B cell (primary cell): ENCODE measurements around the gene SUPT5H. TPM values are rescaled to one million over a fixed set of nuclear protein-coding genes. Genes with fewer than 3 reads are reported as not detected.

Experiments
- ATAC-seq: fragments of 200-7000 bp; cut with Tn5 transposase; one replicate; pipeline ENCODE4 v1.10.0; 2021; ENCODE audit warnings: low read depth, mild to moderate bottlenecking, moderate number of reproducible peaks, moderate library complexity
- CTCF ChIA-PET: fragments of 350-600 bp; sonication (Branson Sonifier 250); formaldehyde crosslinking; loops from one replicate; lab custom pipeline; 2021; ENCODE audit warnings: antibody characterized with exemption, inconsistent platforms; lab: Charles Lee
- POLR2A ChIA-PET: fragments of 350-600 bp; sonication (Branson Sonifier 250); formaldehyde crosslinking; loops from one replicate; lab custom pipeline; 2021; ENCODE audit warnings: antibody characterized with exemption; lab: Charles Lee
- DNase-seq: peaks from one replicate; pipeline ENCODE4 v3.0.0; 2013
- H2AFZ ChIP-seq: 2 replicates; pipeline ENCODE4 v1.6.1; 2012; ENCODE audit warnings: mild to moderate bottlenecking, low read depth, low read length; ENCODE audit not compliant: insufficient read depth, poor library complexity, severe bottlenecking
- H3K27ac ChIP-seq, 2 donors: 1 replicate in 1 of 2; 2 replicates in 1 of 2; pipeline ENCODE4 v1.5.1; 2012 to 2013; ENCODE audit warnings: low read length in 2 of 2, mild to moderate bottlenecking in 2 of 2, moderate library complexity in 1 of 2
- H3K27me3 ChIP-seq, 4 experiments: fragments of 200-600 bp in 1 of 4; sonication (generic) in 1 of 4; replicated peaks in 1 of 4; 1 replicate in 2 of 4; 2 replicates in 2 of 4; pipeline versions ENCODE4 v1.6.1 to v1.7.0; 2013 to 2016; ENCODE audit warnings: low read length in 3 of 4, mild to moderate bottlenecking in 2 of 4, mixed read lengths in 1 of 4, moderate library complexity in 1 of 4; ENCODE audit not compliant: insufficient read depth in 4 of 4, control insufficient read depth in 3 of 4; ENCODE audit errors: control extremely low read depth in 1 of 4
- H3K36me3 ChIP-seq, 2 experiments: replicated peaks in 1 of 2; 1 replicate in 1 of 2; 2 replicates in 1 of 2; pipeline versions ENCODE4 v1.6.1 to v1.7.1; 2013; ENCODE audit warnings: low read length in 1 of 2; ENCODE audit not compliant: insufficient read depth in 2 of 2, control insufficient read depth in 1 of 2; ENCODE audit errors: control extremely low read depth in 1 of 2, extremely low read depth in 1 of 2
- H3K4me1 ChIP-seq, 2 donors: fragments of 200-600 bp in 1 of 2; sonication (generic) in 1 of 2; 1 replicate in 1 of 2; 2 replicates in 1 of 2; pipeline versions ENCODE4 v1.5.1 to v1.6.1; 2013 to 2017; ENCODE audit warnings: low read length in 2 of 2; ENCODE audit not compliant: control insufficient read depth in 2 of 2, insufficient read depth in 2 of 2
- H3K4me2 ChIP-seq: replicated peaks from 2 replicates; pipeline ENCODE3; 2012; ENCODE audit warnings: mild to moderate bottlenecking, low read depth, low read length; ENCODE audit not compliant: poor library complexity, severe bottlenecking
- H3K4me3 ChIP-seq, 5 experiments: fragments of 200-600 bp in 1 of 5; sonication (generic) in 1 of 5; 1 replicate in 3 of 5; 2 replicates in 2 of 5; pipeline versions ENCODE4 v1.5.1 to v1.7.0; 2011 to 2016; ENCODE audit warnings: low read length in 4 of 5, mild to moderate bottlenecking in 4 of 5, low read depth in 2 of 5, control low read depth in 1 of 5, moderate library complexity in 1 of 5; ENCODE audit not compliant: insufficient read depth in 1 of 5; ENCODE audit errors: control extremely low read depth in 1 of 5, extremely low read depth in 1 of 5
- H3K79me2 ChIP-seq: fragments of 200-600 bp; sonication (generic); one replicate; pipeline ENCODE4 v1.6.0; 2016; ENCODE audit warnings: low read length; ENCODE audit not compliant: control insufficient read depth, insufficient read depth
- H3K9ac ChIP-seq: fragments of 200-600 bp; sonication (generic); 2 replicates; pipeline ENCODE4 v1.6.1; 2017; ENCODE audit warnings: mild to moderate bottlenecking, low read length, moderate library complexity
- H3K9me3 ChIP-seq, 3 donors: one replicate each; pipeline versions ENCODE4 v1.6.1 to v1.7.1; 2013; ENCODE audit warnings: low read length in 2 of 3; ENCODE audit not compliant: control insufficient read depth in 2 of 3, insufficient read depth in 1 of 3; ENCODE audit errors: control extremely low read depth in 1 of 3
- H4K20me1 ChIP-seq: 2 replicates; pipeline ENCODE4 v1.6.0; 2012; ENCODE audit warnings: mild to moderate bottlenecking, low read length; ENCODE audit not compliant: insufficient read depth, control insufficient read depth, poor library complexity, severe bottlenecking
- H3K27ac Mint-ChIP-seq: one replicate; pipeline ENCODE4 v1.8.0; 2021; ENCODE audit warnings: mixed read lengths
- H3K27me3 Mint-ChIP-seq: one replicate; pipeline ENCODE4 v1.8.0; 2021; ENCODE audit warnings: mixed read lengths
- H3K4me1 Mint-ChIP-seq: one replicate; pipeline ENCODE4 v1.8.0; 2021; ENCODE audit warnings: mixed read lengths
- H3K4me3 Mint-ChIP-seq: one replicate; pipeline ENCODE4 v1.8.0; 2021; ENCODE audit warnings: mixed read lengths
- H3K9me3 Mint-ChIP-seq: one replicate; pipeline ENCODE4 v1.8.0; 2022; ENCODE audit warnings: mixed read lengths; ENCODE audit not compliant: insufficient read depth
- EZH2 ChIP-seq: IDR thresholded peaks from 2 replicates; pipeline ENCODE4 v1.6.1; 2012; ENCODE audit warnings: borderline replicate concordance, low read depth, mild to moderate bottlenecking, moderate library complexity, low read length; ENCODE audit not compliant: insufficient read depth, poor library complexity, severe bottlenecking
- WGBS: methylation state at CpG from one replicate; pipeline ENCODE4 v1.1.5; 2013; ENCODE audit warnings: missing lambda C conversion rate; ENCODE audit not compliant: insufficient coverage; 5-methylcytosine and 5-hydroxymethylcytosine counted together
- intact Hi-C: fragments of 100-400 bp; cut with micrococcal nuclease; formaldehyde crosslinking; loops from one replicate; pipeline ENCODE4 v1.10.0; 2022
- polyA plus RNA-seq: library from polyadenylated mRNA; depleted of rRNA; stranded (reverse); fragments of >200 nt; gene quantifications from 2 replicates; pipeline ENCODE4 v1.2.3, GENCODE V29; 2012
- total RNA-seq, 2 donors: library from RNA; stranded (reverse); fragments of 120-200 nt in 1 of 2; gene quantifications; 1 replicate in 1 of 2; 2 replicates in 1 of 2; pipeline versions ENCODE4 v1.2.3 to v1.2.4, GENCODE V29; 2013 to 2022
- TF ChIP-seq, protein P1 (sequence below): fragments of 200-600 bp; IDR thresholded peaks from one replicate; pipeline ENCODE4 v1.8.0; 2022; ENCODE audit warnings: antibody characterized with exemption, mild to moderate bottlenecking

SUPT5H gene
- total and polyA plus RNA-seq, 2 donors (not counting 1 experiment from before 2014, with no cell fraction given) = 119 to 203 TPM

DNA sequence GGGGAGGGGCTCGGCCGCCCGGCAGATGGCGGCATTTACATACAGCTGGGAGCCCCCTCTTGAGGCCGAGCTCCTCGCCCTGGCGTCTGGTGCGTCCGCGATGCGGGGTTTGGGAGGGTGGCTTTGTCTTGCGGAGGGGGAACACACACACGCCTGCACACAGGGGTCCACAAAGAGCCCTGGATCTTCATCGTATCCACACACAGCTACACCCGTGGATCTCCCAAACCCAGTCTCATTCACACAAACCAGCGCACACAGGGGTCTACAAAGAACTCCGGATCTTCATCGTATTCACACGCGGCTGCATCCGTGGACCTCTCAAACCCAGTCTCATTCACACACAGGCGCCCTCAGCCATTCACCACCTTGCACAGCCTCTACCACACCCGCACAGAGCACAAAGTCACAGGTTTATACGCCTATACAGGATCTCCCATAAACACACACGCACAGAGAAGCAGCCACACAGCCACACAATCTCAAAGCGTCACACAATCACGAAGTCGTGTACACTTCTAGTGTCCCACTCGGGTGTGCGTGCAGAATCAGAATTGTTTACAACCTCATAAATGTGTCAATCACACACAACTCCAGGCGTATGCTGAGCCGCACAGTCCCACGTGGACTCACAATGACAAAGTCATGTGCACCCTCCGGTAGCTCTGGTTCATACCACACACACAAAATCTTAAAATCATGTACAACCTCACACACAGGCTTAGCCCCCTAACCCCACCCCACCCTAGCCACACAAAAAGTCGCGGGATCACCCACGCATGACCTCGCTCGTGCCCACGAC lies 52.8 kb downstream of the SUPT5H start:
- no peak overlapping the region for H3K27ac ChIP-seq
- peaks cover 26% of the 10 kb centered on the region for H3K27me3 Mint-ChIP-seq
- POLR2A ChIA-PET = interaction anchor here (0.7 to 1.2 kb wide), 2 partner anchors 335 to 659 kb away, joined by 5 to 7 read pairs; no protein-coding TSS in a partner anchor

More for the DNA sequence above, 52.8 kb downstream of the SUPT5H start:
- ATAC-seq (peak; percentile 37), DNase-seq (peak; percentile 65)
- CTCF ChIA-PET = interaction anchor here (0.5 to 1.7 kb wide), 13 partner anchors 9 to 376 kb away, joined by 3 to 8 read pairs (median 3); partner anchors contain the start of genes EID2 and EID2B
- peak overlapping the region; percentile 33 for H3K27ac Mint-ChIP-seq
- H3K4me3 Mint-ChIP-seq = peak overlapping the region; percentile 85
- peaks cover 22% of the 10 kb centered on the region for H3K4me1 Mint-ChIP-seq
- intact Hi-C loops = loop anchor here (2.0 kb wide), 2 partner anchors 17 to 35 kb away; partner anchors contain the start of genes EID2B and TIMM50
- peak overlapping the region; percentile 72 for H2AFZ ChIP-seq
- no peaks in the 10 kb centered on the region for H3K79me2 ChIP-seq
- no peaks in the 10 kb centered on the region for H3K9me3 Mint-ChIP-seq
- H3K4me1 ChIP-seq = peaks cover 27 to 30% of the 10 kb centered on the region in 2 donors
- peak overlapping the region; percentile 96 for H3K4me2 ChIP-seq
- no peaks in the 10 kb centered on the region for H3K36me3 ChIP-seq
- peaks cover 0 to 9% (median 0%) of the 10 kb centered on the region in 3 donors for H3K9me3 ChIP-seq
- peak overlapping the region; percentile 62 for H3K9ac ChIP-seq
- H3K27me3 ChIP-seq = peaks cover 0 to 46% (median 22%) of the 10 kb centered on the region in 4 experiments
- TF ChIP-seq EZH2 = no peak
- TF ChIP-seq, protein P1, sequence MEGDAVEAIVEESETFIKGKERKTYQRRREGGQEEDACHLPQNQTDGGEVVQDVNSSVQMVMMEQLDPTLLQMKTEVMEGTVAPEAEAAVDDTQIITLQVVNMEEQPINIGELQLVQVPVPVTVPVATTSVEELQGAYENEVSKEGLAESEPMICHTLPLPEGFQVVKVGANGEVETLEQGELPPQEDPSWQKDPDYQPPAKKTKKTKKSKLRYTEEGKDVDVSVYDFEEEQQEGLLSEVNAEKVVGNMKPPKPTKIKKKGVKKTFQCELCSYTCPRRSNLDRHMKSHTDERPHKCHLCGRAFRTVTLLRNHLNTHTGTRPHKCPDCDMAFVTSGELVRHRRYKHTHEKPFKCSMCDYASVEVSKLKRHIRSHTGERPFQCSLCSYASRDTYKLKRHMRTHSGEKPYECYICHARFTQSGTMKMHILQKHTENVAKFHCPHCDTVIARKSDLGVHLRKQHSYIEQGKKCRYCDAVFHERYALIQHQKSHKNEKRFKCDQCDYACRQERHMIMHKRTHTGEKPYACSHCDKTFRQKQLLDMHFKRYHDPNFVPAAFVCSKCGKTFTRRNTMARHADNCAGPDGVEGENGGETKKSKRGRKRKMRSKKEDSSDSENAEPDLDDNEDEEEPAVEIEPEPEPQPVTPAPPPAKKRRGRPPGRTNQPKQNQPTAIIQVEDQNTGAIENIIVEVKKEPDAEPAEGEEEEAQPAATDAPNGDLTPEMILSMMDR = peak; percentile 17
- whole genome bisulfite sequencing = 2% methylated on average over 33 of the region's 40 CpGs
- H4K20me1 ChIP-seq = no peaks in the 10 kb centered on the region
- peak overlapping the region; percentile 11 to 65 (median 48) for H3K4me3 ChIP-seq
